Hepatocyte (in vitro differentiated cells): Measurements from ENCODE around the gene NOC3L.

ENCODE experiments used
- CTCF ChIP-seq: fragments of 200-600 bp; sonication (generic); IDR thresholded peaks from 2 replicates; pipeline ENCODE4 v1.5.1; 2016; ENCODE audit warnings: antibody characterized with exemption, mild to moderate bottlenecking; ENCODE audit not compliant: poor library complexity
- EZH2 ChIP-seq: fragments of 200-600 bp; sonication (generic); IDR thresholded peaks from 2 replicates; pipeline ENCODE4 v1.6.1; 2016; ENCODE audit warnings: antibody characterized with exemption, mild to moderate bottlenecking, borderline replicate concordance

- TF ChIP-seq CTCF (no peak), EZH2 (no peak)
These were observed 29.7 kb downstream of the NOC3L start for GRCh38 chr10:94333051-94333450.
